HEK293 (cell line): ENCODE data around the gene SESN2.

ENCODE experiments used
- CTCF ChIA-PET: fragments of 350-600 bp; formaldehyde crosslinking; extraction: SDS; loops from one replicate; lab custom pipeline; 2021; ENCODE audit warnings: antibody characterized with exemption; lab: Yijun Ruan, JAX
- POLR2A ChIA-PET: fragments of 300-600 bp; formaldehyde crosslinking; extraction: SDS; loops from one replicate; lab custom pipeline; 2020; ENCODE audit warnings: antibody characterized with exemption, inconsistent platforms; lab: Yijun Ruan, JAX
- H3K27ac ChIP-seq: fragments of 200-500 bp; sonication (Bioruptor generic); 2 replicates; pipeline ENCODE4 v1.5.1; 2014; ENCODE audit warnings: low read depth, low read length, control low read depth, inconsistent platforms; ENCODE audit errors: extremely low read depth
- H3K36me3 ChIP-seq, 2 experiments: fragments of 200-500 bp in 1 of 2; sonication (Bioruptor generic) in 1 of 2; 1 replicate in 1 of 2; 2 replicates in 1 of 2; pipeline ENCODE4 v1.5.1; 2014 to 2017; ENCODE audit warnings: inconsistent platforms in 2 of 2, low read length in 2 of 2; ENCODE audit not compliant: control insufficient read depth in 2 of 2, insufficient read depth in 1 of 2
- H3K4me1 ChIP-seq: fragments of 200-500 bp; sonication (Bioruptor generic); 2 replicates; pipeline ENCODE4 v1.5.1; 2014; ENCODE audit warnings: mild to moderate bottlenecking, low read length, inconsistent platforms; ENCODE audit not compliant: control insufficient read depth, insufficient read depth
- H3K4me3 ChIP-seq: 2 replicates; pipeline ENCODE4 v1.5.1; 2011; ENCODE audit warnings: low read depth, mild to moderate bottlenecking, control low read depth, low read length, moderate library complexity
- H3K9me3 ChIP-seq: fragments of 200-500 bp; sonication (Bioruptor generic); 2 replicates; pipeline ENCODE4 v1.5.1; 2014; ENCODE audit warnings: low read depth, low read length, inconsistent platforms; ENCODE audit not compliant: control insufficient read depth, insufficient read depth
- GLIS2 ChIP-seq: fragments of 450-650 bp; formaldehyde crosslinking; IDR thresholded peaks from 2 replicates; pipeline ENCODE4 v1.5.1; 2016; ENCODE audit warnings: missing biosample characterization, missing genetic modification characterization
- KLF16 ChIP-seq: fragments of 450-650 bp; formaldehyde crosslinking; IDR thresholded peaks from 2 replicates; pipeline ENCODE4 v1.5.1; 2017; ENCODE audit warnings: missing biosample characterization, missing genetic modification characterization
- PRDM1 ChIP-seq: fragments of 450-650 bp; formaldehyde crosslinking; IDR thresholded peaks from 2 replicates; pipeline ENCODE4; 2016; ENCODE audit warnings: missing biosample characterization, missing genetic modification characterization
- PRDM4 ChIP-seq: fragments of 450-650 bp; formaldehyde crosslinking; IDR thresholded peaks from 2 replicates; pipeline ENCODE4 v1.5.1; 2017; ENCODE audit warnings: missing biosample characterization, missing genetic modification characterization
- REPIN1 ChIP-seq: fragments of 450-650 bp; formaldehyde crosslinking; IDR thresholded peaks from 2 replicates; pipeline ENCODE4 v1.5.1; 2017; ENCODE audit warnings: missing biosample characterization, missing genetic modification characterization, low read depth
- ZBTB11 ChIP-seq: fragments of 450-650 bp; formaldehyde crosslinking; conservative IDR thresholded peaks from 2 replicates; pipeline ENCODE4 v1.5.1; 2016; ENCODE audit warnings: low read depth, missing biosample characterization, missing genetic modification characterization
- ZFP3 ChIP-seq: fragments of 450-650 bp; formaldehyde crosslinking; IDR thresholded peaks from 2 replicates; pipeline ENCODE4 v1.5.1; 2016; ENCODE audit warnings: low read depth, missing biosample characterization, missing genetic modification characterization
- ZNF214 ChIP-seq: fragments of 450-650 bp; formaldehyde crosslinking; IDR thresholded peaks from 2 replicates; pipeline ENCODE4 v1.5.1; 2017; ENCODE audit warnings: missing biosample characterization, mild to moderate bottlenecking, missing genetic modification characterization, borderline replicate concordance
- ZNF23 ChIP-seq: fragments of 450-650 bp; formaldehyde crosslinking; IDR thresholded peaks from 2 replicates; pipeline ENCODE4 v1.5.1; 2016; ENCODE audit warnings: missing biosample characterization, missing genetic modification characterization, borderline replicate concordance
- ZNF311 ChIP-seq: fragments of 450-650 bp; formaldehyde crosslinking; IDR thresholded peaks from 2 replicates; pipeline ENCODE4 v1.5.1; 2017; ENCODE audit warnings: missing biosample characterization, missing genetic modification characterization, borderline replicate concordance
- ZNF48 ChIP-seq: fragments of 450-650 bp; formaldehyde crosslinking; IDR thresholded peaks from 2 replicates; pipeline ENCODE4 v1.5.1; 2016; ENCODE audit warnings: missing biosample characterization, missing genetic modification characterization
- ZNF544 ChIP-seq: fragments of 450-650 bp; formaldehyde crosslinking; IDR thresholded peaks from 2 replicates; pipeline ENCODE4 v1.5.0; 2017; ENCODE audit warnings: missing biosample characterization, missing genetic modification characterization
- ZNF585B ChIP-seq: fragments of 450-650 bp; formaldehyde crosslinking; IDR thresholded peaks from 2 replicates; pipeline ENCODE4 v1.5.1; 2016; ENCODE audit warnings: missing biosample characterization, missing genetic modification characterization
- ZNF830 ChIP-seq: fragments of 450-650 bp; IDR thresholded peaks from 2 replicates; pipeline ENCODE4 v1.5.0; 2018; ENCODE audit warnings: missing biosample characterization, missing genetic modification characterization, low read depth, mild to moderate bottlenecking, moderate library complexity
- TF ChIP-seq, protein P1 (sequence below): fragments of 450-650 bp; formaldehyde crosslinking; IDR thresholded peaks from 2 replicates; pipeline ENCODE4 v1.5.1; 2016; ENCODE audit warnings: missing biosample characterization, missing genetic modification characterization
- TF ChIP-seq, protein P2 (sequence below): fragments of 450-650 bp; formaldehyde crosslinking; IDR thresholded peaks from 2 replicates; pipeline ENCODE4 v1.5.1; 2017; ENCODE audit warnings: missing biosample characterization, mild to moderate bottlenecking, missing genetic modification characterization, moderate library complexity
- TF ChIP-seq, protein P3 (sequence below): fragments of 450-650 bp; formaldehyde crosslinking; conservative IDR thresholded peaks from 2 replicates; pipeline ENCODE4 v1.5.1; 2016; ENCODE audit warnings: low read depth, missing biosample characterization, missing genetic modification characterization

Gene SESN2

GRCh38 chr1:28322194-28322593, 62.9 kb downstream of the SESN2 start:
- Histone ChIP-seq H3K9me3 (no peaks in the 10 kb centered on the region), H3K27ac (no peak overlapping the region), H3K4me1 (0 out of 2 replicates have a peak, but pooled peaks cover 2% of the 10 kb centered on the region), H3K36me3 (no peaks in the 10 kb centered on the region), H3K4me3 (no peak overlapping the region)
- CTCF ChIA-PET: interaction anchor here (0.5 kb wide), 1 partner anchor 457 kb away, joined by 3 read pairs; no protein-coding TSS in a partner anchor
- TF ChIP-seq, protein P1, sequence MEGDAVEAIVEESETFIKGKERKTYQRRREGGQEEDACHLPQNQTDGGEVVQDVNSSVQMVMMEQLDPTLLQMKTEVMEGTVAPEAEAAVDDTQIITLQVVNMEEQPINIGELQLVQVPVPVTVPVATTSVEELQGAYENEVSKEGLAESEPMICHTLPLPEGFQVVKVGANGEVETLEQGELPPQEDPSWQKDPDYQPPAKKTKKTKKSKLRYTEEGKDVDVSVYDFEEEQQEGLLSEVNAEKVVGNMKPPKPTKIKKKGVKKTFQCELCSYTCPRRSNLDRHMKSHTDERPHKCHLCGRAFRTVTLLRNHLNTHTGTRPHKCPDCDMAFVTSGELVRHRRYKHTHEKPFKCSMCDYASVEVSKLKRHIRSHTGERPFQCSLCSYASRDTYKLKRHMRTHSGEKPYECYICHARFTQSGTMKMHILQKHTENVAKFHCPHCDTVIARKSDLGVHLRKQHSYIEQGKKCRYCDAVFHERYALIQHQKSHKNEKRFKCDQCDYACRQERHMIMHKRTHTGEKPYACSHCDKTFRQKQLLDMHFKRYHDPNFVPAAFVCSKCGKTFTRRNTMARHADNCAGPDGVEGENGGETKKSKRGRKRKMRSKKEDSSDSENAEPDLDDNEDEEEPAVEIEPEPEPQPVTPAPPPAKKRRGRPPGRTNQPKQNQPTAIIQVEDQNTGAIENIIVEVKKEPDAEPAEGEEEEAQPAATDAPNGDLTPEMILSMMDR: no peak
- TF ChIP-seq ZNF830 (tag by site-specific recombination) (no peak), REPIN1 (tag by site-specific recombination) (no peak), ZNF544 (no peak), ZNF311 (tag by site-specific recombination) (no peak), ZNF585B (tag by site-specific recombination) (no peak), PRDM4 (tag by site-specific recombination) (no peak)
- TF ChIP-seq, protein P2, sequence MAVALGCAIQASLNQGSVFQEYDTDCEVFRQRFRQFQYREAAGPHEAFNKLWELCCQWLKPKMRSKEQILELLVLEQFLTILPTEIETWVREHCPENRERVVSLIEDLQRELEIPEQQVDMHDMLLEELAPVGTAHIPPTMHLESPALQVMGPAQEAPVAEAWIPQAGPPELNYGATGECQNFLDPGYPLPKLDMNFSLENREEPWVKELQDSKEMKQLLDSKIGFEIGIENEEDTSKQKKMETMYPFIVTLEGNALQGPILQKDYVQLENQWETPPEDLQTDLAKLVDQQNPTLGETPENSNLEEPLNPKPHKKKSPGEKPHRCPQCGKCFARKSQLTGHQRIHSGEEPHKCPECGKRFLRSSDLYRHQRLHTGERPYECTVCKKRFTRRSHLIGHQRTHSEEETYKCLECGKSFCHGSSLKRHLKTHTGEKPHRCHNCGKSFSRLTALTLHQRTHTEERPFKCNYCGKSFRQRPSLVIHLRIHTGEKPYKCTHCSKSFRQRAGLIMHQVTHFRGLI (tag by site-specific recombination): no peak
- POLR2A ChIA-PET: interaction anchor here (0.5 kb wide), 1 partner anchor 17 kb away, joined by 3 read pairs; no protein-coding TSS in a partner anchor

GRCh38 chr1:28323720-28324119, 64.4 kb downstream of the SESN2 start:
- Histone ChIP-seq H3K4me1 (0 out of 2 replicates have a peak, but pooled peaks cover 2% of the 10 kb centered on the region), H3K9me3 (no peaks in the 10 kb centered on the region), H3K36me3 (no peaks in the 10 kb centered on the region), H3K27ac (no peak overlapping the region), H3K4me3 (no peak overlapping the region)
- CTCF ChIA-PET: no interaction called here
- POLR2A ChIA-PET: no interaction called here
- no peak for TF ChIP-seq ZBTB11 (tag by site-specific recombination)
- no peak for TF ChIP-seq ZNF23 (tag by site-specific recombination)
- TF ChIP-seq KLF16 (tag by site-specific recombination): no peak
- TF ChIP-seq ZNF214 (tag by site-specific recombination): no peak
- TF ChIP-seq PRDM1: no peak
- no peak for TF ChIP-seq ZNF48 (tag by site-specific recombination)
- TF ChIP-seq, protein P3, sequence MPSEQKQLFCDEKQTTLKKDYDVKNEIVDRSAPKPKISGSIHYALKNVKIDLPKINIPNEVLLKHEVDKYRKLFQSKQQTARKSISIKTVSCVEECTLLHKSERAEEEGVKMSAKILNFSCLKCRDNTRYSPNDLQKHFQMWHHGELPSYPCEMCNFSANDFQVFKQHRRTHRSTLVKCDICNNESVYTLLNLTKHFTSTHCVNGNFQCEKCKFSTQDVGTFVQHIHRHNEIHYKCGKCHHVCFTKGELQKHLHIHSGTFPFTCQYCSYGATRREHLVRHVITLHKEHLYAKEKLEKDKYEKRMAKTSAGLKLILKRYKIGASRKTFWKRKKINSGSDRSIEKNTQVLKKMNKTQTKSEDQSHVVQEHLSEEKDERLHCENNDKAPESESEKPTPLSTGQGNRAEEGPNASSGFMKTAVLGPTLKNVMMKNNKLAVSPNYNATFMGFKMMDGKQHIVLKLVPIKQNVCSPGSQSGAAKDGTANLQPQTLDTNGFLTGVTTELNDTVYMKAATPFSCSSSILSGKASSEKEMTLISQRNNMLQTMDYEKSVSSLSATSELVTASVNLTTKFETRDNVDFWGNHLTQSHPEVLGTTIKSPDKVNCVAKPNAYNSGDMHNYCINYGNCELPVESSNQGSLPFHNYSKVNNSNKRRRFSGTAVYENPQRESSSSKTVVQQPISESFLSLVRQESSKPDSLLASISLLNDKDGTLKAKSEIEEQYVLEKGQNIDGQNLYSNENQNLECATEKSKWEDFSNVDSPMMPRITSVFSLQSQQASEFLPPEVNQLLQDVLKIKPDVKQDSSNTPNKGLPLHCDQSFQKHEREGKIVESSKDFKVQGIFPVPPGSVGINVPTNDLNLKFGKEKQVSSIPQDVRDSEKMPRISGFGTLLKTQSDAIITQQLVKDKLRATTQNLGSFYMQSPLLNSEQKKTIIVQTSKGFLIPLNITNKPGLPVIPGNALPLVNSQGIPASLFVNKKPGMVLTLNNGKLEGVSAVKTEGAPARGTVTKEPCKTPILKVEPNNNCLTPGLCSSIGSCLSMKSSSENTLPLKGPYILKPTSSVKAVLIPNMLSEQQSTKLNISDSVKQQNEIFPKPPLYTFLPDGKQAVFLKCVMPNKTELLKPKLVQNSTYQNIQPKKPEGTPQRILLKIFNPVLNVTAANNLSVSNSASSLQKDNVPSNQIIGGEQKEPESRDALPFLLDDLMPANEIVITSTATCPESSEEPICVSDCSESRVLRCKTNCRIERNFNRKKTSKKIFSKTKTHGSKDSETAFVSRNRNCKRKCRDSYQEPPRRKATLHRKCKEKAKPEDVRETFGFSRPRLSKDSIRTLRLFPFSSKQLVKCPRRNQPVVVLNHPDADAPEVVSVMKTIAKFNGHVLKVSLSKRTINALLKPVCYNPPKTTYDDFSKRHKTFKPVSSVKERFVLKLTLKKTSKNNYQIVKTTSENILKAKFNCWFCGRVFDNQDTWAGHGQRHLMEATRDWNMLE: no peak
- TF ChIP-seq GLIS2: no peak
- no peak for TF ChIP-seq ZFP3 (tag by site-specific recombination)
